Endothelial cell of umbilical vein (primary cell): ENCODE results near the gene ARMH1.

Experiments used
- CTCF ChIP-seq, 2 donors: IDR thresholded peaks; 1 replicate in 1 of 2; 2 replicates in 1 of 2; pipeline ENCODE4 v1.5.1; 2011; ENCODE audit warnings: low read length in 2 of 2, mild to moderate bottlenecking in 2 of 2, moderate library complexity in 2 of 2, control low read depth in 1 of 2, inconsistent platforms in 1 of 2, low read depth in 1 of 2; ENCODE audit not compliant: insufficient read depth in 1 of 2; ENCODE audit errors: extremely low read depth in 1 of 2
- EZH2 ChIP-seq: IDR thresholded peaks from 2 replicates; pipeline ENCODE4 v1.6.1; 2012; ENCODE audit warnings: borderline replicate concordance, low read depth, mild to moderate bottlenecking, moderate library complexity, low read length, inconsistent platforms; ENCODE audit not compliant: severe bottlenecking
- POLR2A ChIP-seq: IDR thresholded peaks from 2 replicates; pipeline ENCODE4 v1.6.1; 2012; ENCODE audit warnings: low read depth, mild to moderate bottlenecking, control low read depth, low read length
- POLR2AphosphoS5 ChIP-seq: IDR thresholded peaks from 2 replicates; pipeline ENCODE4 v1.6.1; 2012; ENCODE audit warnings: low read depth, mild to moderate bottlenecking, control low read depth, low read length, moderate library complexity; ENCODE audit not compliant: insufficient read depth

- TF ChIP-seq POLR2A (no peak), POLR2AphosphoS5 (no peak), CTCF (IDR thresholded peaks at IDR 0.05; ENCODE audit: extremely low read depth in 1 of 2, insufficient read depth in 1 of 2, low read depth in 1 of 2, low read length in 2 of 2) (no peak), EZH2 (no peak)
These were observed 28.9 kb upstream of the ARMH1 start for GRCh38 chr1:44645476-44646244.
